HepG2 (cell line): ENCODE data around the gene UTP25. TPM values are rescaled to one million over a fixed set of nuclear protein-coding genes. Genes with fewer than 3 reads are reported as not detected.

Experiments used
- ATAC-seq: fragments of 200-7000 bp; cut with Tn5 transposase; 3 replicates; pipeline ENCODE4 v1.9.1; 2020; ENCODE audit warnings: mild to moderate bottlenecking, moderate library complexity
- BruUV-seq: library from RNA; stranded (reverse); fragments of 400-500 nt; replicated peaks from 2 replicates; lab custom pipeline; 2021; lab: Mats Ljungman, UMichigan
- CTCF ChIA-PET: fragments of 300-600 bp; formaldehyde crosslinking; extraction: SDS; loops from one replicate; lab custom pipeline; 2021; ENCODE audit warnings: low total read pairs, inconsistent platforms, low intra/inter-chr PET ratio; lab: Yijun Ruan, JAX
- POLR2A ChIA-PET: fragments of 350-600 bp; sonication (Branson Sonifier 250); formaldehyde crosslinking; loops from one replicate; lab custom pipeline; 2020; ENCODE audit warnings: antibody characterized with exemption, inconsistent platforms; lab: Yijun Ruan, JAX
- DNase-seq: peaks from one replicate; pipeline ENCODE4 v3.0.0-alpha.2; 2015; ENCODE audit warnings: low spot score
- FAIRE-seq: peaks from 3 replicates; lab custom pipeline; 2011; peaks lifted over from hg19 to GRCh38; lab: Jason Lieb, UNC
- H2AFZ ChIP-seq: one replicate; pipeline ENCODE4 v1.6.1; 2011; ENCODE audit warnings: low read length, inconsistent platforms
- H3K27ac ChIP-seq: fragments of 300-600 bp; 3 replicates; pipeline ENCODE4 v1.8.0; 2011; ENCODE audit warnings: mixed run types, mild to moderate bottlenecking, mixed read lengths, low read length, inconsistent platforms; ENCODE audit not compliant: insufficient read depth; ENCODE audit errors: extremely low read length
- H3K27me3 ChIP-seq, 2 experiments: fragments of 200-600 bp in 1 of 2; 2 replicates in 1 of 2; 3 replicates in 1 of 2; pipeline versions ENCODE4 v1.6.0 to v1.8.0; 2011; ENCODE audit warnings: low read length in 2 of 2, mild to moderate bottlenecking in 2 of 2, moderate library complexity in 2 of 2, inconsistent platforms in 1 of 2; ENCODE audit not compliant: insufficient read depth in 2 of 2, control insufficient read depth in 1 of 2
- H3K36me3 ChIP-seq, 2 experiments: fragments of 200-600 bp in 1 of 2; replicated peaks in 1 of 2; 2 replicates in 1 of 2; 3 replicates in 1 of 2; pipeline versions ENCODE4 v1.5.1 to v1.8.0; 2011; ENCODE audit warnings: low read length in 2 of 2, inconsistent platforms in 1 of 2; ENCODE audit not compliant: insufficient read depth in 2 of 2, control insufficient read depth in 1 of 2
- H3K4me1 ChIP-seq: 2 replicates; pipeline ENCODE4 v1.5.1; 2012; ENCODE audit warnings: low read length, inconsistent platforms; ENCODE audit not compliant: insufficient read depth
- H3K4me2 ChIP-seq: 2 replicates; pipeline ENCODE4 v1.6.0; 2011; ENCODE audit warnings: low read depth, low read length, inconsistent platforms
- H3K4me3 ChIP-seq, 3 experiments: fragments of 200-600 bp in 1 of 3; sonication (generic), shearing (Covaris generic) in 1 of 3; replicated peaks in 1 of 3; 2 replicates each; pipeline ENCODE4 v1.5.1; 2011 to 2016; ENCODE audit warnings: low read length in 3 of 3, inconsistent platforms in 2 of 3, low read depth in 2 of 3, mild to moderate bottlenecking in 2 of 3, control low read depth in 1 of 3, mixed read lengths in 1 of 3; ENCODE audit not compliant: insufficient read depth in 1 of 3
- H3K79me2 ChIP-seq: one replicate; pipeline ENCODE4 v1.6.1; 2011; ENCODE audit warnings: low read length, inconsistent platforms; ENCODE audit not compliant: insufficient read depth
- H3K9ac ChIP-seq: 2 replicates; pipeline ENCODE4 v1.6.0; 2011; ENCODE audit warnings: mild to moderate bottlenecking, low read depth, low read length, inconsistent platforms; ENCODE audit not compliant: insufficient read depth
- H3K9me3 ChIP-seq: 2 replicates; pipeline ENCODE4 v1.5.1; 2012; ENCODE audit warnings: mild to moderate bottlenecking, low read length
- H4K20me1 ChIP-seq: 2 replicates; pipeline ENCODE4 v1.6.0; 2011; ENCODE audit warnings: inconsistent platforms, mild to moderate bottlenecking, low read length, moderate library complexity; ENCODE audit not compliant: insufficient read depth
- DRAP1 ChIP-seq: IDR thresholded peaks from 2 replicates; pipeline ENCODE4 v1.6.1; 2016; ENCODE audit warnings: missing genetic modification reagents, missing compliant biosample characterization
- HINFP ChIP-seq: sonication (generic); formaldehyde crosslinking; IDR thresholded peaks from 2 replicates; pipeline ENCODE4 v1.4.0; 2020; ENCODE audit warnings: low read depth, mild to moderate bottlenecking, missing genetic modification reagents
- HNF4G ChIP-seq, 2 experiments: sonication (generic) in 1 of 2; formaldehyde crosslinking in 1 of 2; IDR thresholded peaks; 2 replicates each; pipeline versions ENCODE4 v1.4.0 to v1.6.1; 2011 to 2020; ENCODE audit warnings: borderline replicate concordance in 2 of 2, low read depth in 2 of 2, mild to moderate bottlenecking in 2 of 2, low read length in 1 of 2, missing genetic modification reagents in 1 of 2, moderate library complexity in 1 of 2
- HOXA7 ChIP-seq: sonication (generic); formaldehyde crosslinking; IDR thresholded peaks from 2 replicates; pipeline ENCODE4 v1.8.1; 2022; ENCODE audit warnings: mild to moderate bottlenecking, missing genetic modification reagents, moderate library complexity
- IRX3 ChIP-seq: sonication (generic); formaldehyde crosslinking; IDR thresholded peaks from 2 replicates; pipeline ENCODE4 v1.8.1; 2023; ENCODE audit warnings: mild to moderate bottlenecking, low read depth, missing genetic modification reagents, borderline replicate concordance
- PAWR ChIP-seq: sonication (generic); formaldehyde crosslinking; IDR thresholded peaks from 2 replicates; pipeline ENCODE4 v1.4.0; 2020; ENCODE audit warnings: missing genetic modification reagents, mild to moderate bottlenecking, borderline replicate concordance
- SMAD1 ChIP-seq: sonication (generic); formaldehyde crosslinking; IDR thresholded peaks from 2 replicates; pipeline ENCODE4 v1.4.0; 2020; ENCODE audit warnings: missing genetic modification reagents, low read depth, mild to moderate bottlenecking, borderline replicate concordance
- SPEN ChIP-seq: sonication (generic); formaldehyde crosslinking; IDR thresholded peaks from 2 replicates; pipeline ENCODE4 v1.5.1; 2020; ENCODE audit warnings: low read depth, mild to moderate bottlenecking, missing genetic modification reagents
- ZFP37 ChIP-seq: sonication (generic); formaldehyde crosslinking; IDR thresholded peaks from 2 replicates; pipeline ENCODE4 v1.4.0; 2020; ENCODE audit warnings: missing genetic modification reagents, borderline replicate concordance
- ZFP62 ChIP-seq: sonication (generic); formaldehyde crosslinking; IDR thresholded peaks from 2 replicates; pipeline ENCODE4 v1.4.0; 2020; ENCODE audit warnings: missing genetic modification reagents
- ZNF264 ChIP-seq: sonication (generic); formaldehyde crosslinking; IDR thresholded peaks from 2 replicates; pipeline ENCODE4 v1.4.0; 2020; ENCODE audit warnings: missing genetic modification reagents
- ZNF460 ChIP-seq: sonication (generic); formaldehyde crosslinking; IDR thresholded peaks from 2 replicates; pipeline ENCODE4 v1.5.1; 2020; ENCODE audit warnings: missing genetic modification reagents, mild to moderate bottlenecking, borderline replicate concordance
- ZNF496 ChIP-seq: sonication (generic); formaldehyde crosslinking; IDR thresholded peaks from 2 replicates; pipeline ENCODE4 v1.8.1; 2023; ENCODE audit warnings: mild to moderate bottlenecking, moderate library complexity, missing genetic modification reagents; ENCODE audit not compliant: insufficient replicate concordance
- ZNF772 ChIP-seq: sonication (generic); formaldehyde crosslinking; IDR thresholded peaks from 2 replicates; pipeline ENCODE4 v1.5.0; 2020; ENCODE audit warnings: mild to moderate bottlenecking, missing genetic modification reagents
- ZSCAN12 ChIP-seq: sonication (generic); formaldehyde crosslinking; IDR thresholded peaks from 2 replicates; pipeline ENCODE4 v1.9.0; 2021; ENCODE audit warnings: mild to moderate bottlenecking, missing genetic modification reagents
- WGBS: methylation state at CpG from one replicate; pipeline ENCODE4 v1.1.6; 2017; ENCODE audit warnings: low lambda C conversion rate; 5-methylcytosine and 5-hydroxymethylcytosine counted together
- in situ Hi-C: cut with HindIII; loops from 2 replicates; pipeline ENCODE4 v1.10.0; 2017; ENCODE audit warnings: low pct_unique_long_range_greater_than_20kb; ENCODE audit not compliant: extremely low pct_ligation_motif_present
- intact Hi-C: fragments of 100-400 bp; cut with micrococcal nuclease; formaldehyde crosslinking; loops from one replicate; pipeline ENCODE4 v1.10.0; 2022; ENCODE audit not compliant: unreplicated experiment
- polyA plus RNA-seq, 8 experiments: library from polyadenylated mRNA; depleted of rRNA in 3 of 8; stranded (reverse) in 7 of 8; unstranded in 1 of 8; fragments of >200 nt; fragmentation: Illumina TruSeq in 4 of 8; extraction: Trizol in 4 of 8; gene quantifications; 2 replicates each; pipeline versions ENCODE4 v1.2.1 to v1.2.3, GENCODE V29; 2011 to 2016; ENCODE audit warnings: low read depth in 4 of 8, missing spikeins in 1 of 8, mixed read lengths in 1 of 8; ENCODE audit not compliant: insufficient read depth in 1 of 8
- total RNA-seq, 5 experiments: library from RNA; depleted of rRNA; stranded (reverse); fragments of >200 nt; fragmentation: Illumina TruSeq; extraction: Trizol; gene quantifications; 2 replicates each; pipeline ENCODE4 v1.2.3, GENCODE V29; 2016; ENCODE audit warnings: low read depth in 1 of 5

Gene UTP25
- total and polyA plus RNA-seq, 2 of the 13 experiments (the other 11 are each of a cell fraction or from before 2014, with no cell fraction given) = 4.8 to 5.7 TPM

GRCh38 chr1:209830722-209831121 lies 3.0 kb downstream of the UTP25 start:
- in situ Hi-C loops (no loop called here), intact Hi-C loops (no loop called here)
- Histone ChIP-seq H3K9me3 (no peaks in the 10 kb centered on the region), H2AFZ (no peak overlapping the region), H3K79me2 (peaks cover 6% of the 10 kb centered on the region), H3K9ac (no peak overlapping the region), H3K4me1 (peaks cover 30% of the 10 kb centered on the region), H3K4me3 (no peak overlapping the region), H3K36me3 (peaks cover 10 to 45% of the 10 kb centered on the region in 2 experiments), H3K4me2 (no peak overlapping the region), H4K20me1 (no peaks in the 10 kb centered on the region), H3K27ac (no peak overlapping the region), H3K27me3 (no peaks in the 10 kb centered on the region; a peak in 1 of 5 replicates)
- TF ChIP-seq ZNF460 = no peak
- TF ChIP-seq HOXA7 (CRISPR knock-in tag) = no peak
- no peak for TF ChIP-seq ZNF264
- TF ChIP-seq HINFP (CRISPR knock-in tag) = no peak
- TF ChIP-seq ZFP37 (CRISPR knock-in tag) = no peak
- no peak for TF ChIP-seq ZFP62 (CRISPR knock-in tag)
- TF ChIP-seq ZNF496 (CRISPR knock-in tag) = no peak
- TF ChIP-seq PAWR (CRISPR knock-in tag) = no peak
- no peak for TF ChIP-seq SPEN
- no peak for TF ChIP-seq SMAD1
- no peak for TF ChIP-seq ZNF772
- TF ChIP-seq IRX3 = no peak
- no peak for TF ChIP-seq DRAP1 (CRISPR knock-in tag)
- TF ChIP-seq ZSCAN12 (CRISPR knock-in tag) = no peak
- TF ChIP-seq HNF4G (IDR thresholded peaks at IDR 0.05; ENCODE audit: borderline replicate concordance, low read depth, low read length) = no peak
- no peak for TF ChIP-seq HNF4G (CRISPR knock-in tag; IDR thresholded peaks at IDR 0.05; ENCODE audit: borderline replicate concordance, low read depth)
- BruUV-seq = no TSS peak
- FAIRE-seq (no peak), DNase-seq (no peak), ATAC-seq (no peak)
- WGBS = 97% methylated on average over 3 of the region's 3 CpGs
- ChIA-PET POLR2A (no interaction called here), CTCF (no interaction called here)
